GM18951 (cell line): ENCODE measurements around the gene ZNF397.

Experiments
- POLR2A ChIP-seq: IDR thresholded peaks from 4 replicates; pipeline ENCODE4 v1.6.1; 2011; ENCODE audit warnings: mild to moderate bottlenecking; ENCODE audit not compliant: insufficient read length, insufficient read depth; ENCODE audit errors: extremely low read depth
- in situ Hi-C: fragments of 300-500 bp; cut with MboI; formaldehyde crosslinking; loops from one replicate; pipeline ENCODE4 v1.12.0; 2022; ENCODE audit warnings: low sequenced_read_pairs, mixed read lengths, inconsistent platforms; ENCODE audit not compliant: unreplicated experiment

Gene ZNF397

GRCh38 chr18:35227254-35227653 lies 13.6 kb upstream of the ZNF397 start:
- TF ChIP-seq POLR2A: no peak
- in situ Hi-C loops: no loop called here

GRCh38 chr18:35231052-35231451 lies 9.8 kb upstream of the ZNF397 start:
- no peak for TF ChIP-seq POLR2A
- in situ Hi-C loops: no loop called here

- in situ Hi-C loops: no loop called here
These were observed 4.1 kb upstream of the ZNF397 start for GRCh38 chr18:35236571-35237363.

GRCh38 chr18:35239314-35239713 lies 1.5 kb upstream of the ZNF397 start:
- TF ChIP-seq POLR2A: no peak
- in situ Hi-C loops: no loop called here

More at GRCh38 chr18:35236571-35237363, 4.1 kb upstream of the ZNF397 start:
- no peak for TF ChIP-seq POLR2A

- in situ Hi-C loops: no loop called here
- TF ChIP-seq POLR2A: no peak
These were observed 592 bp downstream of the ZNF397 start for GRCh38 chr18:35241448-35241804.

- TF ChIP-seq POLR2A: no peak
- in situ Hi-C loops: no loop called here
These were observed 1.6 kb downstream of the ZNF397 start for GRCh38 chr18:35242426-35242825.

GRCh38 chr18:35244671-35245070 lies 3.8 kb downstream of the ZNF397 start:
- in situ Hi-C loops: no loop called here
- no peak for TF ChIP-seq POLR2A

GRCh38 chr18:35245719-35246317 lies 5.0 kb downstream of the ZNF397 start:
- no peak for TF ChIP-seq POLR2A
- in situ Hi-C loops: no loop called here

- in situ Hi-C loops: no loop called here
- no peak for TF ChIP-seq POLR2A
These were observed 6.0 kb downstream of the ZNF397 start for GRCh38 chr18:35246831-35247230.

- TF ChIP-seq POLR2A: no peak
- in situ Hi-C loops: no loop called here
These were observed 6.8 kb downstream of the ZNF397 start for GRCh38 chr18:35247412-35248249.

- in situ Hi-C loops: no loop called here
- TF ChIP-seq POLR2A: no peak
These were observed 7.6 kb downstream of the ZNF397 start for GRCh38 chr18:35248429-35248828.

GRCh38 chr18:35252466-35252865 lies 11.6 kb downstream of the ZNF397 start:
- in situ Hi-C loops: no loop called here
- no peak for TF ChIP-seq POLR2A

GRCh38 chr18:35253655-35254287 lies 12.9 kb downstream of the ZNF397 start:
- no peak for TF ChIP-seq POLR2A
- in situ Hi-C loops: no loop called here

- TF ChIP-seq POLR2A: no peak
- in situ Hi-C loops: no loop called here
These were observed 16.1 kb downstream of the ZNF397 start for GRCh38 chr18:35256947-35257346.

- TF ChIP-seq POLR2A: no peak
- in situ Hi-C loops: no loop called here
These were observed 23.6 kb downstream of the ZNF397 start for GRCh38 chr18:35264409-35264808.
